22Rv1 (cell line): ENCODE data around the gene DYNLT3.

Experiments
- H3K27ac ChIP-seq: fragments of 450-650 bp; 2 replicates; pipeline ENCODE4 v1.5.1; 2017
- ZFX ChIP-seq: fragments of 450-650 bp; IDR thresholded peaks from 2 replicates; pipeline ENCODE4 v1.6.1; 2017; ENCODE audit warnings: antibody characterized with exemption, borderline replicate concordance
- TF ChIP-seq, protein P1 (sequence below): fragments of 450-650 bp; IDR thresholded peaks from 2 replicates; pipeline ENCODE4 v1.5.1; 2017; ENCODE audit warnings: mild to moderate bottlenecking

DYNLT3 gene

DNA sequence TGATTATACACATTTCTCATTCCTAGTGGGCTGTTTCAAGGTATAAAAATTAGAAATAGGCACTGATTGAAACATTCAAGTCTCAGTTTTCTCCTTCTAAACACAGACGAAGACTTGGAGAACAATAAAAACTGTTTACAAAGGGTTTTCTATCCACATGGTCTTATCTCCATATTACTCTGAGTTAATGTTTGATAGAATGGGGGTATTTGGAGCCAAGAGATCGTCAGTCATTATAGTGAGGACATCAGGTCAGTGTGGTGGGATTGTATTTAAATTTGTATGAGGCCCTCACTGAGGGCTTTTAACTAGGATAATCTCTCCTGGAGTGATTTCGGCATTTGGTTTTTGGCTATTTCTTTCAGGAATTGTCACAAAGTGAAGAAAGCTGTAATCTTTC is 16.4 kb upstream of the DYNLT3 start:
- TF ChIP-seq, protein P1, sequence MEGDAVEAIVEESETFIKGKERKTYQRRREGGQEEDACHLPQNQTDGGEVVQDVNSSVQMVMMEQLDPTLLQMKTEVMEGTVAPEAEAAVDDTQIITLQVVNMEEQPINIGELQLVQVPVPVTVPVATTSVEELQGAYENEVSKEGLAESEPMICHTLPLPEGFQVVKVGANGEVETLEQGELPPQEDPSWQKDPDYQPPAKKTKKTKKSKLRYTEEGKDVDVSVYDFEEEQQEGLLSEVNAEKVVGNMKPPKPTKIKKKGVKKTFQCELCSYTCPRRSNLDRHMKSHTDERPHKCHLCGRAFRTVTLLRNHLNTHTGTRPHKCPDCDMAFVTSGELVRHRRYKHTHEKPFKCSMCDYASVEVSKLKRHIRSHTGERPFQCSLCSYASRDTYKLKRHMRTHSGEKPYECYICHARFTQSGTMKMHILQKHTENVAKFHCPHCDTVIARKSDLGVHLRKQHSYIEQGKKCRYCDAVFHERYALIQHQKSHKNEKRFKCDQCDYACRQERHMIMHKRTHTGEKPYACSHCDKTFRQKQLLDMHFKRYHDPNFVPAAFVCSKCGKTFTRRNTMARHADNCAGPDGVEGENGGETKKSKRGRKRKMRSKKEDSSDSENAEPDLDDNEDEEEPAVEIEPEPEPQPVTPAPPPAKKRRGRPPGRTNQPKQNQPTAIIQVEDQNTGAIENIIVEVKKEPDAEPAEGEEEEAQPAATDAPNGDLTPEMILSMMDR, result no peak
- TF ChIP-seq ZFX, result no peak
- peak overlapping the region; percentile 26; the same call in 1 of the 2 replicates for H3K27ac ChIP-seq

DNA sequence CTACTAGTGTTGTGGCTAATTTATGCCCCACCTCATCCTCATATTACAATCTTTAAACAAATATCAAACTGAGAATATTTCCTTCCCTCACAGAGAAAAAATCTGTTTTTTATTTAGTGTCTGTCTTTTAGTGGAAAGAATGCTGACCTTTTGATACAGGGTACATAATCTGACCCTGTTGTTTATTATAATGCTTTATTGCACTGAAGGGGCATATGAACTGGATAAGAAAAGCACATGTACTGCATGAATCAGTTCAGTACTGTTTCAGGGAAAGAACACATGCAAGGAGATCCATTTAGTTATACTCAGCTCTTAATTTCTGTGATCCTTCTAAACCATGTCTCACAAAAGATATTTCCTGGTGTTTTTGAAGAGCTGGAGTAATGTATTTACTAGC is 15.5 kb upstream of the DYNLT3 start:
- TF ChIP-seq, protein P1, result no peak
- TF ChIP-seq ZFX, result no peak
- no peak overlapping the region for H3K27ac ChIP-seq

DNA sequence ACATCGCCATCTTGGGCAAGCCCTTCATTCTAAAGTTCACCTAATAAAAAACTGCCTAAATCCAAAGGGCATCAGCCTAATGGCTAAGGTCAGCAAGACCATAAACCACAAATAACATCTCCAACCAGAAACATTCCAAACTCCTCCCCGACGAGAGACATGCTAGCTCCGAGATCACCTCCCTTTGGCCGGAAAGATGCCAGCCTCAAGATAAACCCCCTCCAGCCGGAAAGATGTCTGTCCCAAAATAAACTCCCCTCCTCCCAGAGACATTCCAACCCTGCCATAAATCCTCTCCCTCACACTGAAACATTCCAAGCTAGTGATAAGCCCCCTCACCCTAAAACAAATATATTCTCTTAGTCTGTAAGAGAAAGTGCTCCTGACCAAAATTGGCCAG is 13.3 kb upstream of the DYNLT3 start:
- no peak for TF ChIP-seq ZFX
- TF ChIP-seq, protein P1, result no peak
- H3K27ac ChIP-seq, result no peak overlapping the region

DNA sequence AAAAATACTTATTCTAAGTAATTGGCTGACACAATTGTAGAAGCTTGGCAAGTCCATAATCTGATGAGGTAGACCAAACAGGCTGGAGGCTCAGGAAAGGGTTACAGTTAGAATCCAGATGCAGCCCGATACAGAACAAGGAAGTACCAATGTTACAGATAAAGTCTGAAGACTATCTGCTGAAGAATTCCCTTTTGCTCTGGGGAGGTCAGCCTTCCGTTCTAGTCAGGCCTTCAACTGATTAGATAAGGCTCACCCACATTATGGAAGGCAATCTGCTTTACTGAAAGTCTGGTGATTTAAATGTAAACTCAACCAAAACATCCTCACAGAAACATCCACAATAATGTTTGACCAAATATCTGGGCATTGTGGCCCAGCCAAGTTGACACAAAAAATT is 7.4 kb upstream of the DYNLT3 start:
- TF ChIP-seq, protein P1, result no peak
- TF ChIP-seq ZFX, result no peak
- H3K27ac ChIP-seq, result no peak overlapping the region

DNA sequence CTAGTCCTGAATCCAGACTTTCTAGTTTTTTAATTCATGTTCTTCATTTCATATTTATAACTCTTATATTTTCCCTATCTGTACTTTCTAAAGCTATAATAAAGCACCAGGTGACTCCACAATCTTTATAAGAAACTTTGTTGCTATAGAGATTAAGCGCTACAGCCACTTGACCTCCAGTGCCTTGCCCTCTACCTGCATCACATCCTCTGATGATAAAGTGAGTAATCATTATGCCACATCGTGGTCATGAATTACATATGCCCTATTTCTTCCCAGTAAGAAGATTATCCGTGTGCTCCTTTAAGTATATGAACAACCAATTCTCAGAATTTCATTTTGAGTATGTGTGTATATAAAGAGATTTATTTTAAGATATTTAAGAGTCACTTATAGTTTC is 6.8 kb upstream of the DYNLT3 start:
- TF ChIP-seq, protein P1, result no peak
- TF ChIP-seq ZFX, result no peak
- H3K27ac ChIP-seq, result no peak overlapping the region

DNA sequence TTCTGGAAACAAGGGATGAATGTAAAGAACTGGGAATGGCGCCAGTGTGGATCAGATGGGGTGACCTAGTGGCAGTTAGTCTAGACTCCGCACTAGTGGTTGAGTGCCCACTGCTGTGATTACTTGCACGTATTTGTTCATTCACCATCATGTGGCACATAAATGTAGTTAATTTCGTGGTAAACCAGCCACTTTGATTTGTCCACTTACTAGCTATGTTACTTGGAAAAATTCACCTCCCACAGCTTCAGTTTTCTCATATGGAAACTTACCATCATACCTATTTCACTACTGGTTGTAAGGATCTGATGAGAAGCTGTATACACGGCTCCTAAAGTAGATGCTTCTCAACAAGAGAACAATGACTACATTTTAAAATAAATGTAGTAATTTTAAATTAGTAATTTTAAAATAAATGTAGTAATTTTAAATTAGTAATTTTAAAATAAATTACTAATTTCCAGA is 394 bp upstream of the DYNLT3 start:
- TF ChIP-seq, protein P1, result no peak
- no peak for TF ChIP-seq ZFX
- no peak overlapping the region for H3K27ac ChIP-seq

DNA sequence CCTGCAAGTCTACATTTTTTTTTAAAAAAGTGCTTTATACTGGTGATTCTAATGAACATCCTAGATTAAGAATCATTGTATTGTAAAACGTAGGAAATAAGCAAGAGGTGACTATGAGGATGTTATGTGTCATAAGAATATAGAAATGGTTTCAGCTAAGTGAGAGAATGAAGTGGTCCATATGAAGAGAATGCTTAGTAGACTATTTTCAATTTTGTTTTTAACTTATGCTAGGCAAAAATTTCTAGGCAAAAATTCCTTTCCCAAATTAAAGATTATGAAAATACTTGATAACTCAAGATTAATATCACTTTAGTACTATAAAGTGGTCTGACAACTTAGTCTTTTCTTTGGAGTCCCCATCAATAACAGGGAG is 825 bp downstream of the DYNLT3 start:
- no peak overlapping the region for H3K27ac ChIP-seq
- TF ChIP-seq, protein P1, result no peak
- no peak for TF ChIP-seq ZFX
